Nephron (organoid): ENCODE data around the gene SPATA2L.

Experiments used
- H3K27ac Mint-ChIP-seq, 3 experiments: 2 replicates each; pipeline ENCODE4 v1.8.0; 2020; ENCODE audit warnings: mixed read lengths in 3 of 3, mild to moderate bottlenecking in 2 of 3, moderate library complexity in 1 of 3
- H3K27me3 Mint-ChIP-seq: 2 replicates; pipeline ENCODE4 v1.8.0; 2021; ENCODE audit warnings: low read depth, mild to moderate bottlenecking, moderate library complexity, mixed read lengths
- H3K36me3 Mint-ChIP-seq: 2 replicates; pipeline ENCODE4 v1.8.0; 2020; ENCODE audit warnings: low read depth, mixed read lengths
- H3K4me1 Mint-ChIP-seq: 2 replicates; pipeline ENCODE4 v1.8.0; 2020; ENCODE audit warnings: mixed read lengths
- H3K4me3 Mint-ChIP-seq, 3 experiments: 2 replicates each; pipeline ENCODE4 v1.8.0; 2020; ENCODE audit warnings: mild to moderate bottlenecking in 3 of 3, mixed read lengths in 3 of 3, moderate library complexity in 2 of 3
- H3K9me3 Mint-ChIP-seq: 2 replicates; pipeline ENCODE4 v1.8.0; 2020; ENCODE audit warnings: mixed read lengths
- TF ChIP-seq, protein P1 (sequence below), 3 experiments: fragments of 200-600 bp; sonication (generic); IDR thresholded peaks; one replicate each; pipeline ENCODE4 v1.5.0; 2021; ENCODE audit warnings: antibody characterized with exemption in 3 of 3; ENCODE audit not compliant: unreplicated experiment in 3 of 3

The SPATA2L gene

DNA sequence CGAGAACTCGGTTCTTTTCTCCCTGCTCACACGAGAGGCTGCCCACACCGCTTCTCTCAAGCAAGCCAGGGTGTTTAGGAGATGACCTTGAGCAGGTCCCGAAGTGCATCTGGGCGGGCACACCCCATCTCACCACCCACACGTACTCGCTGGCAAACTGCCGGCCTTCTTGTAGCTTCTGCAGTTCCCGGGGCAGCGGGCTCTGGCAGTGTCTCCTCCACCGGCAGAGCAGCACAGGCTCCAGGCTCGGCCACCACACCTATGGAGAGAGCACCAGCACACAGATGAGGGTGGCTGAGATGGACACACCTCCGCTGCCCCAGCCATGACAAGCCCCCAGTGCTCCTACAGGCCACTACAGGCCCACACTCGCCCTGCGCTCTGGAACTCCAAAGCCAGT, 43.3 kb upstream of the SPATA2L start:
- Mint-ChIP-seq H3K4me1 (no peaks in the 10 kb centered on the region), H3K9me3 (no peaks in the 10 kb centered on the region), H3K4me3 (no peak overlapping the region), H3K36me3 (peaks cover 35% of the 10 kb centered on the region), H3K27me3 (no peaks in the 10 kb centered on the region), H3K27ac (no peak overlapping the region)
- TF ChIP-seq, protein P1, sequence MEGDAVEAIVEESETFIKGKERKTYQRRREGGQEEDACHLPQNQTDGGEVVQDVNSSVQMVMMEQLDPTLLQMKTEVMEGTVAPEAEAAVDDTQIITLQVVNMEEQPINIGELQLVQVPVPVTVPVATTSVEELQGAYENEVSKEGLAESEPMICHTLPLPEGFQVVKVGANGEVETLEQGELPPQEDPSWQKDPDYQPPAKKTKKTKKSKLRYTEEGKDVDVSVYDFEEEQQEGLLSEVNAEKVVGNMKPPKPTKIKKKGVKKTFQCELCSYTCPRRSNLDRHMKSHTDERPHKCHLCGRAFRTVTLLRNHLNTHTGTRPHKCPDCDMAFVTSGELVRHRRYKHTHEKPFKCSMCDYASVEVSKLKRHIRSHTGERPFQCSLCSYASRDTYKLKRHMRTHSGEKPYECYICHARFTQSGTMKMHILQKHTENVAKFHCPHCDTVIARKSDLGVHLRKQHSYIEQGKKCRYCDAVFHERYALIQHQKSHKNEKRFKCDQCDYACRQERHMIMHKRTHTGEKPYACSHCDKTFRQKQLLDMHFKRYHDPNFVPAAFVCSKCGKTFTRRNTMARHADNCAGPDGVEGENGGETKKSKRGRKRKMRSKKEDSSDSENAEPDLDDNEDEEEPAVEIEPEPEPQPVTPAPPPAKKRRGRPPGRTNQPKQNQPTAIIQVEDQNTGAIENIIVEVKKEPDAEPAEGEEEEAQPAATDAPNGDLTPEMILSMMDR (IDR thresholded peaks at IDR 0.05; ENCODE audit: unreplicated experiment in 3 of 3) = no peak

DNA sequence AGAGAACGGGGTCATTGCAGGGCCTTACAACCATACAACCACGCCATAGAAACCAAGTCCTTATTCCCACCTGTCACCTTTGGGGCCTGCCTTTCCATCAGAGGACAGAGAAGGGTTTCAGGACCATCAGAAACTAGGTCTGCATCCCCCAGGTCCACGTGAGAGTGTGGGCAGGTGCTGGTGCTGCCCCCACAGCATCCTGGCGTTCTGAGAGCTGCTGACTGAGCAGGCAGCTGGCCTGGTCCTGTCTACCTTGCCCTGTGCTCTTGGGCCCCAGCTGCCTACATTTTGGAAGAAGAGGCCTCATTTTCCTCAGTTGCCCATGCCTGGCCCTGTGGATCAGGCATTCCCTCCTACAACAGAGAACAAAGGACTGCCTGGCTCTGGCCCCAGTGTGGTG, 41.4 kb upstream of the SPATA2L start:
- no peaks in the 10 kb centered on the region for H3K9me3 Mint-ChIP-seq
- H3K4me3 Mint-ChIP-seq = no peak overlapping the region
- H3K36me3 Mint-ChIP-seq = peaks cover 36% of the 10 kb centered on the region
- no peaks in the 10 kb centered on the region for H3K4me1 Mint-ChIP-seq
- TF ChIP-seq, protein P1 (IDR thresholded peaks at IDR 0.05; ENCODE audit: unreplicated experiment in 3 of 3) = no peak
- H3K27ac Mint-ChIP-seq = no peak overlapping the region
- no peaks in the 10 kb centered on the region for H3K27me3 Mint-ChIP-seq

DNA sequence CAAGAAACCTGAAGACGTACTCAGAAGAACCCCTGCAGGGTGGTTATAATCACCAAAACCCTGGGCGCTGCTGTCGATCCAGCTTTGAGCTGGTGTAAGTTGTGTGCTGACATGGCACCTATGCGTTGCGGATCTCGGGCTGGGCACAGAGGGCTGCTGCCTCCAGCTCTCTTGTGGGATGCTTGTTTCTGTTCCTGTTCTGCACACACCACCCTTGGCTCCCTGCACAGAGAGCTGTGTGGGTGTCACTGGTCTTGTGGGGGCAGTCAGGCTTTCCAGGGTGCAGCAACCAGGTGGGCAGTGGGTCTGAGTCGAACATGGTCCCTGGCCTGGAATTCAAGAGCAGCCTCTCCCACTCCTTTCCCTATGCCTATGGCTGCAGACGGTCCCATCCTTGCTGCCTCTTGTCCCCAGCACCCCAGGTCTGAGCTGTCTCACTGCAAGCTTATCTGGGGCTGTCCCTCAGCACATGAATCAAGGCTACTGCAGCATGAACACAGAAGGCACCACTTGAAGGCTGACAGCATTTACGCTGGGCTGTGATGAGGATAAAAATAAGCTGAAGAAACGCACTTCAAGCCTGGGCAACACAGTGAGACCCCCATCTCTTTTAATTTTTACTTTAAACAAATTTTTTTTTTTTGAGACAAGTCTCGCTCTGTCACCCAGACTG, 40.0 kb upstream of the SPATA2L start:
- Mint-ChIP-seq H3K36me3 (peaks cover 49% of the 10 kb centered on the region), H3K9me3 (no peaks in the 10 kb centered on the region), H3K27ac (no peak overlapping the region), H3K4me3 (no peak overlapping the region), H3K4me1 (no peaks in the 10 kb centered on the region), H3K27me3 (no peaks in the 10 kb centered on the region)
- TF ChIP-seq, protein P1 (IDR thresholded peaks at IDR 0.05; ENCODE audit: unreplicated experiment in 3 of 3) = no peak

DNA sequence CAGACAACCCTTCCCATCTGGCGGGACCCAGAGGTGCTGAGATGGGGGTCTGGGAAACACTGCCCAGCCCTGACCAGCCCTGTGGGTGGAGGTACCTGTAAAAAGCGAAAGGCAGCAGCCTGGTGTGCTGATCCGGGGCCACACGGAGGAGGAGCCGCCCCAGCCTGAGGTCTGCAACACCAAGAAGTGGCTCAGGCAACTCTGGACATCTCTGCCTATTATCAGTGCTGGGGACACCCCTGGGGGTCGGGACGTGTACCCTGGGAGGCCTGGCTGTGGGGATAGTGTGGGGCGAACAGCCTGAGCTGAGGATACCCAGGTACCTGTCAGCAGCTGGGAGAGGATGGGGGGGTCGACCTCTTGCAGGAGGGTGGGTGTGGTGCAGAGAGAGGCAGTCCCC, 37.9 kb upstream of the SPATA2L start:
- no peak overlapping the region for H3K4me3 Mint-ChIP-seq
- H3K4me1 Mint-ChIP-seq = no peaks in the 10 kb centered on the region
- TF ChIP-seq, protein P1 (IDR thresholded peaks at IDR 0.05; ENCODE audit: unreplicated experiment in 3 of 3) = no peak
- no peaks in the 10 kb centered on the region for H3K27me3 Mint-ChIP-seq
- peaks cover 57% of the 10 kb centered on the region for H3K36me3 Mint-ChIP-seq
- no peak overlapping the region for H3K27ac Mint-ChIP-seq
- no peaks in the 10 kb centered on the region for H3K9me3 Mint-ChIP-seq

DNA sequence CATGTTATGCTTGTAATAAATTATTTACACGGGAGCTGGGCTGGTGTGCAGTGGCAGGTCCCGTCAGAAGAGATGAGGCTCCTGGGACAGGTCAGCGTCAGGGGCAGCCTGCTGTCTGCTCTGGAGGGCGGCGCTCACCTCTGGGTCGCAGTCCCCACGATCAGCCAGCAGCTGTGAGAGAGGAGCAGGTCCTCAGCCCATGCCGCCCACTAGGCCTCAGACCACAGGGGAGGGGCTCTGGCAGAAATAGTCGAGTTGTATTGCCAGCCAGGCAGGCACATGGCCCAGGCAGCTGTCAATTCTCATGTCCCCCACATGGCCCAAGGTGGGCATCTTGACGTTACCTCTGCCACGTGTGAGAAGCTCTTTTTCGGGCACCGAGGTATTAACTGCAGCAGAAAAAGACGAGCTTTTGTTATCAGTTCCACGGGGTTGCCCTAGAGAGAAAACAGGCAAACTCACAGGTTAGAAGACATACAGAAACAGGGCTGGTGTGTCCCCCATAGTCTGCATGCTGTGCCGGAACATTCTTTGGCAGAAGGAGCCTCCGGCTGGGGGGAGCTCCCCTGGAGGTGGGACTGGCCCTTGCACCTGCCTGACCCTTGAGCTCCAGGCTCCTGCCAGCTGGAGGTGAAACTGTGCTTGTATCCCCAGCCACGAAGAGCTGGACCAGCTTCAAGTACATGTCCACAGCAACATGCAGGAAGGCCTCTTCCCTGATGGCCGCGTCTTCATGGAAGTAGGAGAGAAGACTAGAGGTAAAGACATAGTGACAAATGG, 37.2 kb upstream of the SPATA2L start:
- Mint-ChIP-seq H3K36me3 (peaks cover 60% of the 10 kb centered on the region), H3K4me3 (no peak overlapping the region), H3K4me1 (no peaks in the 10 kb centered on the region), H3K27me3 (no peaks in the 10 kb centered on the region), H3K27ac (no peak overlapping the region), H3K9me3 (no peaks in the 10 kb centered on the region)
- TF ChIP-seq, protein P1 (IDR thresholded peaks at IDR 0.05; ENCODE audit: unreplicated experiment in 3 of 3) = no peak

DNA sequence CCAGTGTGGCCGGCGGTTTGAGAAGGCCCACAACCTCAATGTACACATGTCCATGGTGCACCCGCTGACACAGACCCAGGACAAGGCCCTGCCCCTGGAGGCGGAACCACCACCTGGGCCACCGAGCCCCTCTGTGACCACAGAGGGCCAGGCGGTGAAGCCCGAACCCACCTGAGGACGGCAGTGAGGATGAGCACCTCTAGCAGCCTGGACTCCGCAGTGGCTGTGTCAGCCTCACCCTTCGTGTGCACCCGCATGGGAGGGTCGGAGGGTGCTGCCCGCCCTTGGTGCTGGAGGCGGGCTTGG, 36.5 kb upstream of the SPATA2L start:
- H3K9me3 Mint-ChIP-seq = no peaks in the 10 kb centered on the region
- no peaks in the 10 kb centered on the region for H3K27me3 Mint-ChIP-seq
- H3K27ac Mint-ChIP-seq = no peak overlapping the region
- no peak overlapping the region for H3K4me3 Mint-ChIP-seq
- peaks cover 62% of the 10 kb centered on the region for H3K36me3 Mint-ChIP-seq
- TF ChIP-seq, protein P1 (IDR thresholded peaks at IDR 0.05; ENCODE audit: unreplicated experiment in 3 of 3) = no peak
- H3K4me1 Mint-ChIP-seq = no peaks in the 10 kb centered on the region
